Thyroid gland (tissue), 4 donors: Measurements from ENCODE around the gene ACTL6B. TPM values are rescaled to one million over a fixed set of nuclear protein-coding genes. Genes with fewer than 3 reads are reported as not detected.

Source experiments
- DNase-seq, 2 donors: peaks; one replicate each; pipeline ENCODE4 v3.0.0-alpha.2; 2019
- H3K27ac ChIP-seq, 3 donors: fragments of 200-600 bp; sonication (generic); 1 replicate in 2 of 3; 2 replicates in 1 of 3; pipeline ENCODE4 v1.5.1; 2016 to 2019; ENCODE audit warnings: mild to moderate bottlenecking in 1 of 3, moderate library complexity in 1 of 3
- H3K27me3 ChIP-seq: fragments of 200-600 bp; sonication (generic); one replicate; pipeline ENCODE4 v1.5.1; 2019
- H3K36me3 ChIP-seq, 2 donors: fragments of 200-600 bp; sonication (generic); one replicate each; pipeline ENCODE4 v1.5.1; 2016 to 2019
- H3K4me1 ChIP-seq, 2 donors: fragments of 200-600 bp; sonication (generic); one replicate each; pipeline ENCODE4 v1.5.1; 2017 to 2019
- H3K4me3 ChIP-seq, 3 donors: fragments of 200-600 bp; sonication (generic); replicated peaks in 1 of 3; 1 replicate in 2 of 3; 2 replicates in 1 of 3; pipeline ENCODE4 v1.5.1; 2016; ENCODE audit warnings: mild to moderate bottlenecking in 1 of 3
- H3K9me3 ChIP-seq: fragments of 200-600 bp; sonication (generic); one replicate; pipeline ENCODE4 v1.5.1; 2017
- POLR2A ChIP-seq, 2 donors: fragments of 450-650 bp; IDR thresholded peaks; one replicate each; pipeline ENCODE4 v1.6.1; 2017; ENCODE audit warnings: antibody characterized with exemption in 2 of 2, mild to moderate bottlenecking in 2 of 2, moderate library complexity in 1 of 2
- WGBS, 2 donors: methylation state at CpG; one replicate each; pipeline ENCODE4 v1.1.5; 2017; 5-methylcytosine and 5-hydroxymethylcytosine counted together
- intact Hi-C: fragments of 100-400 bp; cut with DNase I; formaldehyde crosslinking; loops from one replicate; pipeline ENCODE4 v1.15.1; 2023
- total RNA-seq, 4 donors: library from RNA; depleted of rRNA; stranded (reverse); fragments of >200 nt; gene quantifications; one replicate each; pipeline ENCODE4 v1.2.3, GENCODE V29; 2016
- TF ChIP-seq, protein P1 (sequence below), 6 experiments: fragments of 200-600 bp in 3 of 6; fragments of 450-650 bp in 3 of 6; sonication (generic) in 3 of 6; IDR thresholded peaks; one replicate each; pipeline ENCODE4 v1.5.1; 2016 to 2019; ENCODE audit warnings: antibody characterized with exemption in 6 of 6, mild to moderate bottlenecking in 2 of 6, inconsistent platforms in 1 of 6, moderate library complexity in 1 of 6

Gene ACTL6B
- total RNA-seq, 4 donors from 2014 or later = 0.93 TPM; not detected in 3

- TF ChIP-seq, protein P1, sequence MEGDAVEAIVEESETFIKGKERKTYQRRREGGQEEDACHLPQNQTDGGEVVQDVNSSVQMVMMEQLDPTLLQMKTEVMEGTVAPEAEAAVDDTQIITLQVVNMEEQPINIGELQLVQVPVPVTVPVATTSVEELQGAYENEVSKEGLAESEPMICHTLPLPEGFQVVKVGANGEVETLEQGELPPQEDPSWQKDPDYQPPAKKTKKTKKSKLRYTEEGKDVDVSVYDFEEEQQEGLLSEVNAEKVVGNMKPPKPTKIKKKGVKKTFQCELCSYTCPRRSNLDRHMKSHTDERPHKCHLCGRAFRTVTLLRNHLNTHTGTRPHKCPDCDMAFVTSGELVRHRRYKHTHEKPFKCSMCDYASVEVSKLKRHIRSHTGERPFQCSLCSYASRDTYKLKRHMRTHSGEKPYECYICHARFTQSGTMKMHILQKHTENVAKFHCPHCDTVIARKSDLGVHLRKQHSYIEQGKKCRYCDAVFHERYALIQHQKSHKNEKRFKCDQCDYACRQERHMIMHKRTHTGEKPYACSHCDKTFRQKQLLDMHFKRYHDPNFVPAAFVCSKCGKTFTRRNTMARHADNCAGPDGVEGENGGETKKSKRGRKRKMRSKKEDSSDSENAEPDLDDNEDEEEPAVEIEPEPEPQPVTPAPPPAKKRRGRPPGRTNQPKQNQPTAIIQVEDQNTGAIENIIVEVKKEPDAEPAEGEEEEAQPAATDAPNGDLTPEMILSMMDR (IDR thresholded peaks at IDR 0.05) = no peak
- TF ChIP-seq POLR2A (IDR thresholded peaks at IDR 0.05) = no peak
- intact Hi-C loops = loop anchor here (5.0 to 10.0 kb wide), 2 partner anchors 120 to 222 kb away; partner anchors contain the start of gene SPACDR
- H3K27me3 ChIP-seq = no peaks in the 10 kb centered on the region
- 95 to 98% methylated on average over 15 to 17 of the region's 17 CpGs for WGBS, 2 donors
- H3K9me3 ChIP-seq = no peaks in the 10 kb centered on the region
- DNase-seq = no peak
- H3K4me3 ChIP-seq = no peak overlapping the region
- H3K4me1 ChIP-seq = peaks cover 13 to 27% of the 10 kb centered on the region in 2 donors
- no peak overlapping the region for H3K27ac ChIP-seq
- peaks cover 67 to 71% of the 10 kb centered on the region in 2 donors for H3K36me3 ChIP-seq
Measured at GRCh38 chr7:100686822-100687211, 30.6 kb upstream of the ACTL6B start.

- 84 to 89% methylated on average over 31 to 33 of the region's 33 CpGs for WGBS, 2 donors
- no peak overlapping the region for H3K4me3 ChIP-seq
- intact Hi-C loops = loop anchor here (5.0 to 10.0 kb wide), 2 partner anchors 119 to 222 kb away; partner anchors contain the start of gene SPACDR
- no peak for DNase-seq
- peaks cover 8 to 22% of the 10 kb centered on the region in 2 donors for H3K4me1 ChIP-seq
- TF ChIP-seq, protein P1 (IDR thresholded peaks at IDR 0.05) = no peak
- no peak for TF ChIP-seq POLR2A (IDR thresholded peaks at IDR 0.05)
- H3K27me3 ChIP-seq = no peaks in the 10 kb centered on the region
- H3K9me3 ChIP-seq = no peaks in the 10 kb centered on the region
- peaks cover 71 to 76% of the 10 kb centered on the region in 2 donors for H3K36me3 ChIP-seq
- no peak overlapping the region for H3K27ac ChIP-seq
Measured at GRCh38 chr7:100686201-100686821, 30.1 kb upstream of the ACTL6B start.

DNA sequence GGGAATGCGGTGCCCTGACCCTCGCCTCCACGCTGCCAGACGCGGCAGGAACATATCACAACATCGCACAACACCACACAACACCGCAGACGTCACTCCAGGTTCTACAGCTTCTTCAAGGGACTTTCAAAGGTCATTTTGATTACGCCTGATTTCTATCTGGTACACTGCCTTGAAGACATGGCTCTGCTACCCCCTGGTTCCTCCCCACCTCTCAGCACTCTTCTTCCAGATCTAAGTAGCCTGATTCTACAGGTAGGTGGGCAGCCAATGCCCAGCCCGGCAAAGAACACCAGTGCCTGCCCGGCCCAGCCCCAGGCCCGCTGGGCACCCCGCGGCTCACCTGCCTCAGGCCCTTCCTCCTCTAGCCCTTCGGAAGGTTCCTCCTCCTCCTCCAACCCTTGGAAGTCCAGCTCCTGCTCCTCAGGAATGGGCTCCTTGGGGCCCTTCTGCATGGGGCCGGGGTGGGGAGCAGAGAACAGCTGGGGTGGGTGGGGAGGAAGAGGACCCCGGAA is 29.4 kb upstream of the ACTL6B start:
- intact Hi-C loops = loop anchor here (5.0 to 10.0 kb wide), 2 partner anchors 118 to 221 kb away; partner anchors contain the start of gene SPACDR
- 87 to 96% methylated on average over 9 to 16 of the region's 17 CpGs for WGBS, 2 donors
- no peaks in the 10 kb centered on the region for H3K9me3 ChIP-seq

DNA sequence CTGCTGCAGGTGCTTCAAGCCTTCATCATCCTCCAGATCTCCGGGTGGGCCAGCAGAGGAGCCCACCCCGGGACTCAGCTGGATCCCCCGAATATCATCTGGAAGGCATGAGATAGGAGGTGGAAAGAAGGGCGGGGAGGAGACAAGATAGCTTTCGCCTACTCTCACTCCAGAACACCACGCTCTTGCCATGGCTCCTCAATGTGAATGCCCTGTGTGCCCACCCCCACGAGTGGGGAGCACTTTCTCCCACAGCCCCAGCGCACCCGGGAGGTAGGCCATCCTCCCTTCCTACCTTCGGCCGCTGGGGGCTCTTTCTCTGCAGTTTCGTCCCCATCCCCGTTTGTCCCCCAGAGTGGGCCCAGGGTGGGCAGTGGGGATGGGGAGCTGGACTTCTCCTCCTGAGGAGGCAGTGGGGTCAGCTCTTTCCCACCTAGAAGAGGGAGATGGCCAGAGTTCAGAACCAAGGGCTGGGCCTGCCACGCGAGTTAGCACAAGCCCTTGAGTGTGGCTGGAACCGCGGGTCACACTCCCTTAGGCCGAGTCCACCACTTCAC is 28.9 kb upstream of the ACTL6B start:
- H3K36me3 ChIP-seq = peaks cover 71 to 76% of the 10 kb centered on the region in 2 donors
- no peaks in the 10 kb centered on the region for H3K9me3 ChIP-seq
- peaks cover 3 to 11% of the 10 kb centered on the region in 2 donors for H3K4me1 ChIP-seq
- TF ChIP-seq, protein P1 (IDR thresholded peaks at IDR 0.05) = no peak
- no peak for TF ChIP-seq POLR2A (IDR thresholded peaks at IDR 0.05)
- H3K4me3 ChIP-seq = no peak overlapping the region
- WGBS, 2 donors = 89 to 94% methylated on average over 15 to 18 of the region's 18 CpGs
- no peaks in the 10 kb centered on the region for H3K27me3 ChIP-seq
- no peak overlapping the region for H3K27ac ChIP-seq
- intact Hi-C loops = loop anchor here (5.0 to 10.0 kb wide), 2 partner anchors 118 to 220 kb away; partner anchors contain the start of gene SPACDR
- no peak for DNase-seq

More for the DNA sequence above, 29.4 kb upstream of the ACTL6B start:
- Histone ChIP-seq H3K27ac (no peak overlapping the region), H3K4me1 (peaks cover 4 to 16% of the 10 kb centered on the region in 2 donors), H3K4me3 (no peak overlapping the region), H3K27me3 (no peaks in the 10 kb centered on the region), H3K36me3 (peaks cover 71 to 76% of the 10 kb centered on the region in 2 donors)
- no peak for DNase-seq
- no peak for TF ChIP-seq POLR2A (IDR thresholded peaks at IDR 0.05)
- TF ChIP-seq, protein P1 (IDR thresholded peaks at IDR 0.05) = no peak
